IMR-90 (cell line): ENCODE results near the gene FGFRL1.

Experiments
- BHLHE40 ChIP-seq: fragments of 150-350 bp; IDR thresholded peaks from 2 replicates; pipeline ENCODE4 v1.6.1; 2016; ENCODE audit warnings: mild to moderate bottlenecking, low read depth, low read length
- CEBPB ChIP-seq: IDR thresholded peaks from 2 replicates; pipeline ENCODE4 v1.6.1; 2012; ENCODE audit warnings: low read depth, low read length, improper control_type of control experiment
- CHD1 ChIP-seq: IDR thresholded peaks from 2 replicates; pipeline ENCODE4 v1.6.1; 2012; ENCODE audit warnings: low read depth, low read length, improper control_type of control experiment
- CTCF ChIP-seq: conservative IDR thresholded peaks from 2 replicates; pipeline ENCODE4 v1.5.1; 2012; ENCODE audit warnings: mild to moderate bottlenecking, low read depth, low read length, improper control_type of control experiment
- FOS ChIP-seq: fragments of 150-350 bp; IDR thresholded peaks from 2 replicates; pipeline ENCODE4 v1.6.1; 2016; ENCODE audit warnings: low read depth, low read length
- MAFK ChIP-seq: IDR thresholded peaks from 2 replicates; pipeline ENCODE4 v1.6.1; 2012; ENCODE audit warnings: low read depth, low read length, improper control_type of control experiment
- MAZ ChIP-seq: IDR thresholded peaks from 2 replicates; pipeline ENCODE4 v1.6.1; 2012; ENCODE audit warnings: low read depth, mild to moderate bottlenecking, low read length, improper control_type of control experiment, moderate library complexity, borderline replicate concordance
- MXI1 ChIP-seq: IDR thresholded peaks from 2 replicates; pipeline ENCODE4 v1.6.1; 2012; ENCODE audit warnings: low read depth, mild to moderate bottlenecking, low read length, moderate library complexity, borderline replicate concordance
- POLR2A ChIP-seq: IDR thresholded peaks from 2 replicates; pipeline ENCODE4 v1.6.1; 2012; ENCODE audit warnings: mild to moderate bottlenecking, low read depth, low read length
- RCOR1 ChIP-seq: IDR thresholded peaks from 2 replicates; pipeline ENCODE4 v1.6.1; 2012; ENCODE audit warnings: mild to moderate bottlenecking, low read length, improper control_type of control experiment; ENCODE audit not compliant: insufficient replicate concordance
- RFX5 ChIP-seq: IDR thresholded peaks from 2 replicates; pipeline ENCODE4 v1.8.0; 2012; ENCODE audit warnings: low read depth, mild to moderate bottlenecking, low read length, moderate library complexity
- SMC3 ChIP-seq: fragments of 150-350 bp; IDR thresholded peaks from 2 replicates; pipeline ENCODE4 v1.6.1; 2016; ENCODE audit warnings: low read depth, mild to moderate bottlenecking, antibody characterized with exemption, low read length, moderate library complexity
- TF ChIP-seq, protein P1 (sequence below): fragments of 150-350 bp; IDR thresholded peaks from 2 replicates; pipeline ENCODE4 v1.6.1; 2017; ENCODE audit warnings: mild to moderate bottlenecking, antibody characterized with exemption, low read length, low read depth
- TF ChIP-seq, protein P2 (sequence below): fragments of 150-350 bp; IDR thresholded peaks from 2 replicates; pipeline ENCODE4 v1.6.1; 2016; ENCODE audit warnings: low read depth, mild to moderate bottlenecking, low read length, moderate library complexity, borderline replicate concordance

GRCh38 chr4:1044469-1045192 lies 33.2 kb downstream of the FGFRL1 start:
- TF ChIP-seq CTCF (no peak), MAFK (no peak), POLR2A (no peak), MAZ (no peak), FOS (no peak), CEBPB (no peak), RCOR1 (no peak), RFX5 (no peak), MXI1 (no peak), CHD1 (no peak), BHLHE40 (no peak), SMC3 (no peak)
- TF ChIP-seq, protein P1, sequence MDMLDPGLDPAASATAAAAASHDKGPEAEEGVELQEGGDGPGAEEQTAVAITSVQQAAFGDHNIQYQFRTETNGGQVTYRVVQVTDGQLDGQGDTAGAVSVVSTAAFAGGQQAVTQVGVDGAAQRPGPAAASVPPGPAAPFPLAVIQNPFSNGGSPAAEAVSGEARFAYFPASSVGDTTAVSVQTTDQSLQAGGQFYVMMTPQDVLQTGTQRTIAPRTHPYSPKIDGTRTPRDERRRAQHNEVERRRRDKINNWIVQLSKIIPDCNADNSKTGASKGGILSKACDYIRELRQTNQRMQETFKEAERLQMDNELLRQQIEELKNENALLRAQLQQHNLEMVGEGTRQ, result no peak
- TF ChIP-seq, protein P2, sequence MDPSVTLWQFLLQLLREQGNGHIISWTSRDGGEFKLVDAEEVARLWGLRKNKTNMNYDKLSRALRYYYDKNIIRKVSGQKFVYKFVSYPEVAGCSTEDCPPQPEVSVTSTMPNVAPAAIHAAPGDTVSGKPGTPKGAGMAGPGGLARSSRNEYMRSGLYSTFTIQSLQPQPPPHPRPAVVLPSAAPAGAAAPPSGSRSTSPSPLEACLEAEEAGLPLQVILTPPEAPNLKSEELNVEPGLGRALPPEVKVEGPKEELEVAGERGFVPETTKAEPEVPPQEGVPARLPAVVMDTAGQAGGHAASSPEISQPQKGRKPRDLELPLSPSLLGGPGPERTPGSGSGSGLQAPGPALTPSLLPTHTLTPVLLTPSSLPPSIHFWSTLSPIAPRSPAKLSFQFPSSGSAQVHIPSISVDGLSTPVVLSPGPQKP, result no peak
